Subcutaneous abdominal adipose tissue (tissue), 5 donors: ENCODE measurements around the gene WDR76.

Source experiments
- H3K27ac ChIP-seq: one replicate; pipeline ENCODE4 v1.7.0; 2013; ENCODE audit warnings: low read depth, mild to moderate bottlenecking, inconsistent platforms, low read length, moderate library complexity
- H3K27me3 ChIP-seq, 5 donors: one replicate each; pipeline ENCODE4 v1.7.0; 2013; ENCODE audit warnings: low read length in 5 of 5, inconsistent platforms in 1 of 5; ENCODE audit not compliant: control insufficient read depth in 5 of 5, insufficient read depth in 4 of 5
- H3K36me3 ChIP-seq, 5 donors: one replicate each; pipeline ENCODE4 v1.7.0; 2013; ENCODE audit warnings: low read length in 5 of 5; ENCODE audit not compliant: control insufficient read depth in 5 of 5, insufficient read depth in 5 of 5
- H3K4me1 ChIP-seq, 5 donors: one replicate each; pipeline ENCODE4 v1.7.0; 2013; ENCODE audit warnings: low read length in 5 of 5, mild to moderate bottlenecking in 3 of 5, moderate library complexity in 1 of 5; ENCODE audit not compliant: control insufficient read depth in 5 of 5, insufficient read depth in 5 of 5
- H3K4me3 ChIP-seq, 5 donors: one replicate each; pipeline ENCODE4 v1.7.0; 2013; ENCODE audit warnings: low read length in 5 of 5, low read depth in 1 of 5
- H3K9ac ChIP-seq, 5 donors: one replicate each; pipeline ENCODE4 v1.7.0; 2013; ENCODE audit warnings: low read length in 5 of 5, mild to moderate bottlenecking in 4 of 5, moderate library complexity in 3 of 5
- H3K9me3 ChIP-seq, 5 donors: one replicate each; pipeline ENCODE4 v1.7.0; 2013; ENCODE audit warnings: low read length in 5 of 5; ENCODE audit not compliant: control insufficient read depth in 5 of 5
- donor health status: healthy.
- donor health status: healthy.
- donor health status: healthy.
- donor health status: healthy.
- donor health status: healthy.

Gene WDR76

GRCh38 chr15:43872416-43873020, 45.7 kb downstream of the WDR76 start:
- no peaks in the 10 kb centered on the region for H3K9me3 ChIP-seq
- H3K4me3 ChIP-seq: no peak overlapping the region
- no peaks in the 10 kb centered on the region for H3K4me1 ChIP-seq
- peaks cover 0 to 4% (median 0%) of the 10 kb centered on the region in 5 donors for H3K36me3 ChIP-seq
- H3K27ac ChIP-seq: no peak overlapping the region
- H3K9ac ChIP-seq: no peak overlapping the region
- no peaks in the 10 kb centered on the region for H3K27me3 ChIP-seq

GRCh38 chr15:43873651-43874050, 46.8 kb downstream of the WDR76 start:
- Histone ChIP-seq H3K4me3 (no peak overlapping the region), H3K9me3 (no peaks in the 10 kb centered on the region), H3K4me1 (no peaks in the 10 kb centered on the region), H3K9ac (no peak overlapping the region), H3K27ac (no peak overlapping the region), H3K27me3 (no peaks in the 10 kb centered on the region), H3K36me3 (peaks cover 0 to 4% (median 0%) of the 10 kb centered on the region in 5 donors)

- Histone ChIP-seq H3K36me3 (peaks cover 0 to 4% (median 0%) of the 10 kb centered on the region in 5 donors), H3K4me3 (no peak overlapping the region), H3K27me3 (no peaks in the 10 kb centered on the region), H3K9ac (no peak overlapping the region), H3K4me1 (peaks cover 0 to 22% (median 13%) of the 10 kb centered on the region in 5 donors), H3K9me3 (no peaks in the 10 kb centered on the region), H3K27ac (no peak overlapping the region)
Measured at GRCh38 chr15:43876872-43877271, 50.1 kb downstream of the WDR76 start.

GRCh38 chr15:43877371-43877770, 50.6 kb downstream of the WDR76 start:
- no peak overlapping the region for H3K27ac ChIP-seq
- no peaks in the 10 kb centered on the region for H3K9me3 ChIP-seq
- no peaks in the 10 kb centered on the region for H3K27me3 ChIP-seq
- no peak overlapping the region for H3K4me3 ChIP-seq
- peaks cover 0 to 22% (median 13%) of the 10 kb centered on the region in 5 donors for H3K4me1 ChIP-seq
- H3K36me3 ChIP-seq: peaks cover 0 to 4% (median 0%) of the 10 kb centered on the region in 5 donors
- H3K9ac ChIP-seq: no peak overlapping the region

- Histone ChIP-seq H3K36me3 (peaks cover 0 to 4% (median 0%) of the 10 kb centered on the region in 5 donors), H3K27me3 (no peaks in the 10 kb centered on the region), H3K9me3 (no peaks in the 10 kb centered on the region), H3K27ac (no peak overlapping the region), H3K4me1 (peaks cover 0 to 22% (median 13%) of the 10 kb centered on the region in 5 donors), H3K9ac (no peak overlapping the region), H3K4me3 (no peak overlapping the region)
Measured at GRCh38 chr15:43878446-43878845, 51.6 kb downstream of the WDR76 start.

- no peaks in the 10 kb centered on the region for H3K36me3 ChIP-seq
- no peak overlapping the region for H3K9ac ChIP-seq
- peaks cover 0 to 22% (median 13%) of the 10 kb centered on the region in 5 donors for H3K4me1 ChIP-seq
- H3K27me3 ChIP-seq: no peaks in the 10 kb centered on the region
- no peak overlapping the region for H3K27ac ChIP-seq
- H3K9me3 ChIP-seq: no peaks in the 10 kb centered on the region
- no peak overlapping the region for H3K4me3 ChIP-seq
Measured at GRCh38 chr15:43879386-43880355, 52.9 kb downstream of the WDR76 start.

- Histone ChIP-seq H3K9me3 (no peaks in the 10 kb centered on the region), H3K27ac (no peak overlapping the region), H3K4me3 (no peak overlapping the region), H3K27me3 (no peaks in the 10 kb centered on the region), H3K36me3 (no peaks in the 10 kb centered on the region), H3K4me1 (peaks cover 0 to 22% (median 13%) of the 10 kb centered on the region in 5 donors), H3K9ac (no peak overlapping the region)
Measured at GRCh38 chr15:43880406-43881194, 53.8 kb downstream of the WDR76 start.

GRCh38 chr15:43881245-43881644, 54.4 kb downstream of the WDR76 start:
- no peaks in the 10 kb centered on the region for H3K36me3 ChIP-seq
- H3K4me1 ChIP-seq: peaks cover 0 to 22% (median 13%) of the 10 kb centered on the region in 5 donors
- H3K9ac ChIP-seq: no peak overlapping the region
- no peak overlapping the region for H3K27ac ChIP-seq
- H3K4me3 ChIP-seq: no peak overlapping the region
- H3K27me3 ChIP-seq: no peaks in the 10 kb centered on the region
- no peaks in the 10 kb centered on the region for H3K9me3 ChIP-seq

GRCh38 chr15:43881944-43882343, 55.1 kb downstream of the WDR76 start:
- Histone ChIP-seq H3K27ac (no peak overlapping the region), H3K4me1 (peaks cover 0 to 22% (median 13%) of the 10 kb centered on the region in 5 donors)

More at GRCh38 chr15:43881944-43882343, 55.1 kb downstream of the WDR76 start:
- no peaks in the 10 kb centered on the region for H3K36me3 ChIP-seq
- H3K9ac ChIP-seq: no peak overlapping the region
- no peak overlapping the region for H3K4me3 ChIP-seq
- H3K9me3 ChIP-seq: no peaks in the 10 kb centered on the region
- H3K27me3 ChIP-seq: no peaks in the 10 kb centered on the region
